ENCODE measurements around the gene GJC1. TPM values are rescaled to one million over a fixed set of nuclear protein-coding genes. Genes with fewer than 3 reads are reported as not detected.

GJC1 gene
- total RNA-seq, 1 donor from 2014 or later, result 0.53 TPM

- Histone ChIP-seq H3K4me3 (ENCODE audit: low read depth, low read length) (no peak overlapping the region), H3K36me3 (ENCODE audit: control insufficient read depth, insufficient read depth, low read length) (no peaks in the 10 kb centered on the region), H3K27me3 (ENCODE audit: control insufficient read depth, insufficient read depth, low read length) (peaks cover 14% of the 10 kb centered on the region)
- FAIRE-seq (no peak), DNase-seq (ENCODE audit: low read depth) (no peak)
- no peak for TF ChIP-seq CTCF (IDR thresholded peaks at IDR 0.05; ENCODE audit: insufficient read depth, low read length, severe bottlenecking)
Measured at GRCh38 chr17:44769230-44769629, 60.9 kb downstream of the GJC1 start.

- FAIRE-seq (no peak), DNase-seq (ENCODE audit: low read depth) (no peak)
- no peak overlapping the region for H3K4me3 ChIP-seq (ENCODE audit: low read depth, low read length)
- peaks cover 14% of the 10 kb centered on the region for H3K27me3 ChIP-seq (ENCODE audit: control insufficient read depth, insufficient read depth, low read length)
- TF ChIP-seq CTCF (IDR thresholded peaks at IDR 0.05; ENCODE audit: insufficient read depth, low read length, severe bottlenecking), result no peak
- H3K36me3 ChIP-seq (ENCODE audit: control insufficient read depth, insufficient read depth, low read length), result no peaks in the 10 kb centered on the region
Measured at GRCh38 chr17:44768505-44769142, 61.5 kb downstream of the GJC1 start.

- Histone ChIP-seq H3K4me3 (ENCODE audit: low read depth, low read length) (no peak overlapping the region), H3K27me3 (ENCODE audit: control insufficient read depth, insufficient read depth, low read length) (peaks cover 12% of the 10 kb centered on the region), H3K36me3 (ENCODE audit: control insufficient read depth, insufficient read depth, low read length) (no peaks in the 10 kb centered on the region)
- no peak for FAIRE-seq
- no peak for DNase-seq (ENCODE audit: low read depth)
- no peak for TF ChIP-seq CTCF (IDR thresholded peaks at IDR 0.05; ENCODE audit: insufficient read depth, low read length, severe bottlenecking)
Measured at GRCh38 chr17:44767493-44767892, 62.6 kb downstream of the GJC1 start.

DNA sequence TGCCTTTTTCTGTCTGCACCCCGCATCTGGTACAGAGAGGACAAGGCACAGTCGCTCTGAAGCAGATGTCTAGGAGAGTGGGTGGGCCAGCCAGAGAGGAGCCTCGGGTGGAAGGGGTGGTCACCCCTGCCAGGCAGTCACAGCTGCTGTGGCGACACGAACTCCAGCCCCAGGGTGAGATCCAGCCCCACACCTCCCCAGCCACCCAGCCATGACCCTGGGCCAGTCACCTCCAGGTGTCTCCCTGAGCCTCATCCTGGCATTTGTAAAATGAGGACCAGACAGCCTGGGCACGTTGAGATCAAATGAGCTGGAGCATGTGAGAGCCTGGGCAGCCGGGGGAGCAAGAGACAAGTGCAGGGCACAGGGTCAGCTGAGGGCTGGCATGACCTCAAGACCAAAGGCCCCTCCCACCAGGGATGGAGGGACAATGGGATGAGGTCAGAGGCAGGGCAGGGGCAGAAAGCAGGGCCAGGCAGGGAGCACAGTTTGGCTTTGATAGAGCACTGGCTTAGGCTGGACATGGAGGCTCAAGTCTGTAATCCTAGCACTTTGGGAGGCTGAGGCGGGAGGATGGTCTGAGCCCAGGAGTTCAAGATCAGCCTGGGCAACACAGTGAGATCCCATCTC is 63.6 kb downstream of the GJC1 start:
- no peak for FAIRE-seq
- no peak overlapping the region for H3K4me3 ChIP-seq (ENCODE audit: low read depth, low read length)

GRCh38 chr17:44765965-44766364 is 64.1 kb downstream of the GJC1 start:
- DNase-seq (ENCODE audit: low read depth) (no peak), FAIRE-seq (no peak)
- H3K36me3 ChIP-seq (ENCODE audit: control insufficient read depth, insufficient read depth, low read length), result no peaks in the 10 kb centered on the region
- H3K4me3 ChIP-seq (ENCODE audit: low read depth, low read length), result no peak overlapping the region
- no peak for TF ChIP-seq CTCF (IDR thresholded peaks at IDR 0.05; ENCODE audit: insufficient read depth, low read length, severe bottlenecking)
- H3K27me3 ChIP-seq (ENCODE audit: control insufficient read depth, insufficient read depth, low read length), result peaks cover 16% of the 10 kb centered on the region

More for the DNA sequence above, 63.6 kb downstream of the GJC1 start:
- TF ChIP-seq CTCF (IDR thresholded peaks at IDR 0.05; ENCODE audit: insufficient read depth, low read length, severe bottlenecking), result no peak
- DNase-seq (ENCODE audit: low read depth), result no peak
- H3K36me3 ChIP-seq (ENCODE audit: control insufficient read depth, insufficient read depth, low read length), result no peaks in the 10 kb centered on the region
- H3K27me3 ChIP-seq (ENCODE audit: control insufficient read depth, insufficient read depth, low read length), result peaks cover 12% of the 10 kb centered on the region

Data from bronchial epithelial cell (primary cell).